NCI-H146 treated with DMSO at 0.1 percent for 48 hours (cell line): ENCODE results near the gene KCND2.
A peak's percentile ranks its signal among the peaks of the same experiment; 100 is the strongest.
"Not testable (repeated sequence)": the region's sequence is repeated elsewhere in the genome, so short reads cannot be mapped to it uniquely, and the experiment has no call there.

Experiments used
- DNase-seq: peaks from one replicate; lab custom pipeline; 2025; ENCODE audit not compliant: unreplicated experiment; lab: John Stamatoyannopoulos, UW

KCND2 gene

DNA sequence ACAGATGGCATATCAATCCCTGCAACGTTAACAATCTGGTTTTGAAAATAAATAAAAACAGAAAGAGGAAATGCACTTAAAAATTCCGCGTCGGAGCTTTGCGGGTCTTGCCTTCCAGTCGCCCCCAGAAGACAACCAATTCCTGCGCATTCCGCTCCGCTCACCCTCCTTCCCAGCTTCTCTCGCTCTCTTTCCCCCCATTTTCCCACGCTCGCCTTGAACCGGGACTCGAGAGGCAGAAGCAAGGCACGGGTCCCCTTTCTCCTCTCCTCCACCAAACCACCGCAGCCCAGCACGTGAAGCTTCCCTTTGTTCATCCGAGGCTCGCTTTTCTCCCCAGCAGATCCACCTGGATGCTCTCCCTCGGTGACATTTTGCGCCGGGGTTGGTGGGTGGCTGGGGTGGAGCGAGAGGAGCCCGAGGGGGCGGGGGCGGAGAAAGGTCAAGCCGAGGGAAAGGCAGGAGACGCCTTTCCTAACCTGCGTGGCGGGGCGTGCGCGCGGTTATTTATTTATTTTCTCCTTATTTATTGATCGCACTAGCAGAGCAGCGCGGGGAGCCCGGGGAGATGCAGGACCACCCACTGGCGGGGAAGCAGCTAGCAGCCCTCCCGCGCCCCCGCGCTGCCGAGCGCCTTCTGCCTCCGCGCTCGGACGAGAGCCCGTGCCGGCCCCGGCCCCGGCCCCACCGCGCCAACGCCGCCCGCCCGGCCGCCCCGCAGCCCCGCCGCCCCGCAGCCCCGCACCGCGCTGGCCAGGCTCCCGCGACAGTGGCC lies at the start of gene KCND2:
TSS of gene KCND2 (plus strand) at position 475 of the 775 bp plus-strand sequence.
- peak; percentile 1 for DNase-seq

- DNase-seq: no peak
Observed at GRCh38 chr7:120226188-120226587, 46.8 kb upstream of the KCND2 start.

DNA sequence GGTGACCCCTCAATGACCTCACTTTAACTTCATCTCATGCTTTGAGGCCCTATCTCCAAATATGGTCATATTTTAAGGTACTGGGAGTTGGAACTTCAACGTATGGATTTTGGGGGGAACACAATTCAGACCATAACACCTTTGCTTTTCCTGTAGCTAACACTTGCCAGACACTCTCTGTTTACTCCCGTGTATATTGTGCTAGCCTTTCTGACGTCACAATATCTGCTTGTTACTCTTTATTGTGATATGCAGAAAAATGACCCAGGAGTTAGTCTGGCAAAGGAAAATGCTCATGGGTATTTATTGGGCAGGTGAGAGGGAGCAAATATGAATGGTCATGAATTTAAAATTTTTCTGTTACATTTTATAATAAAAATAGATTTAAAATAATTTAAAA lies 45.7 kb upstream of the KCND2 start:
- DNase-seq: no peak

GRCh38 chr7:120229084-120229483 lies 43.9 kb upstream of the KCND2 start:
- no peak for DNase-seq

- DNase-seq: no peak
Observed at GRCh38 chr7:120233338-120233737, 39.6 kb upstream of the KCND2 start.

- DNase-seq: not testable (repeated sequence)
Observed at GRCh38 chr7:120240350-120240749, 32.6 kb upstream of the KCND2 start.

GRCh38 chr7:120241973-120242372 lies 31.0 kb upstream of the KCND2 start:
- DNase-seq: no peak

DNA sequence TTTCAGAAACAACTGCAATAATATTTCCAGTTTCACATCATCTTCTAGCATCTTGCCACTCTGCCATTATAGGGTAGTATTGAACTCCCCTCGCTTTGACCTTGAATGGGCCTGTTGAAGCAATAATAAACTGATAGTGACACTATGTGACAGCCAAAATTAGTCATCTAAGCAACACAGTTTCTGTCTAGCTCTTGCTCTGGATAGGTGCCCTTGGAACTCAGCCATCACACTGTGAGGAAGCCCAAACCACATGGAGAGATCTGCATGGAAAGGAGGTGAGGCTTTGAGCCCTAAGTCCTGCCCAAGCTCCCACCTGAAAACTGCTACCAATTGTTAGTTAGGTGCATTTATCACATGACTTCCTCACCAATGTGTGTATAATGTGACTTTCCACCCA lies 18.1 kb upstream of the KCND2 start:
- DNase-seq: no peak

- DNase-seq: no peak
Observed at GRCh38 chr7:120256344-120257070, 16.5 kb upstream of the KCND2 start.

DNA sequence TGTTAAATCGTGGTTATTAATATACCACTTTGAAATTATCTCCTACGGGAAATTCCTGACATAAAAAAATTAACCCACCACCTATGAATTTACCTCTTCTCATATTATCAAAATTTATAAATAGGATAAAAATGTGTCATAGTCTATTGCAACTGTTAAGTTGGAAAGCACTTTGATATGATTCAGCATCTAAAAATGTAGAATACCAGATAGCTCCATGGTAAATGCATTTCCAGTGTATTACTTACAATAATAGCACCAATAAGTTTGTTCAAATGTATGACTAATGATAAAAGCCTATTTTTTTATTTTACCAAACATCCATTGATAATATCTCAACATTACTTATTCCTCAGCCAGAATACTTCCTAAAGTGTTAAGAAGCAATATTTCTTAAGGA lies 13.6 kb upstream of the KCND2 start:
- no peak for DNase-seq

- no peak for DNase-seq
Observed at GRCh38 chr7:120260111-120260510, 12.9 kb upstream of the KCND2 start.

DNA sequence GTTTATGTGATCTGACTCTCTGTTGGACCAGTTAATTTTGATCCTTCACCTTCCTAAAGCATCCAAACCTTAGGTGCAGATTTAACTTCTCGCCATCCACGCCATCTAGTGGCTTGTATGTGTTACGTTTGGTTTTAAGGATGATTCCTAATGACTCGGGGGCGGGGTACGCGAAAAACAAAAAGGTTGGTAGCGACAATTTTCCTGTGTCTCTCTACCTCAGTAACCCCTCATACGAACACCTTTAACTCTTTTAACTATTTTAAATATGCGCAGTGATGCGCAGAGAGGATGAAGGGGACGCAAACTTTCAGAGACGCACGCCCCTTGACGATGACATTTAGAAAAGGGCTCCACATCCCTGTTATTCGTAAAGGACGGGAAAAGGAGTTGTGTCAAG lies 714 bp upstream of the KCND2 start:
- DNase-seq: peak; percentile 45

DNA sequence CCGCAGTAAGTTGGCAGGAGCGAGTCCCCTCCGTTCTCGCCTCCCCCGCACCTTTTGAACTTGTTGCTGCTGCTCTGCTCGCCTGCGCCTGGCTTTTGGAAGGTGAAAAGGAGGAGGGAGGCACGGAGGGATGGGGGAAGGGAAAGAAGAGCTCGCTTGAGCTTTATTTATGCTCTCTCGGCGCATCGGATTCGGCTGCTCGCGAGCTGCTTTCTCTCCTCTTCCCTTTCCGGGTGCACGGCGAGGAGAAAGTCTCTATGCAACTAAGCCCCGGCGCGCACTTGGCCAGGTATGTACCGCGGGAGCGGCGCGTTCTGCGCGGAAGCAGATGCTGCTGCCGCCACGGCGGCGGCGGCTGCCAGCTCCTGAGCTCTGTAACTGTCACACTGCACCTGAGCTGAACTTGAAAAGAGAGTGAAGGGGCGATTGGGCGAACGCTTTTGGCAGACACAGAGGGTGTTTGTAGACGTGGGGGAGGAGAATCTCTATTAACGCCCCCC lies 551 bp downstream of the KCND2 start:
- DNase-seq: peak; percentile 3

- DNase-seq: no peak
Observed at GRCh38 chr7:120274482-120274881, 1.5 kb downstream of the KCND2 start.

- DNase-seq: no peak
Observed at GRCh38 chr7:120274899-120275298, 1.9 kb downstream of the KCND2 start.

DNA sequence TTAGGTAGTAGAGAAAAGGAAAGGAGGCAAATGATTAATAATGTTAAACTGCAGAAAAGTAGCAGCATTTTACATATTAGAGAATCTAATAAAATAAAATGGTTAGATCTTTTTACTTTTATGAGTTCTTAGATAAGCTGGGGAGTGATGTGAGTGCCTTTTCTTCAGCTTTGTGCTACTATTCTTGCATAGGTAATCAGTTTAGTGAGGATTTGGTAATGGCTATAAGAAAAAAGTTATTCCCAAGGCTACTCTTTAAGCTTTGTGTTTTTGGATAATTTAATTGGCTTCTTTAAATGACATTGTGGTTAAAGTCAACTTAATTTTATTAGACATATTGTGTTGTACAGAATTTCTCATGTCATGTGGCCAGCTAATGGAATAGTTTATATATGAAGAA lies 3.7 kb downstream of the KCND2 start:
- DNase-seq: no peak

DNA sequence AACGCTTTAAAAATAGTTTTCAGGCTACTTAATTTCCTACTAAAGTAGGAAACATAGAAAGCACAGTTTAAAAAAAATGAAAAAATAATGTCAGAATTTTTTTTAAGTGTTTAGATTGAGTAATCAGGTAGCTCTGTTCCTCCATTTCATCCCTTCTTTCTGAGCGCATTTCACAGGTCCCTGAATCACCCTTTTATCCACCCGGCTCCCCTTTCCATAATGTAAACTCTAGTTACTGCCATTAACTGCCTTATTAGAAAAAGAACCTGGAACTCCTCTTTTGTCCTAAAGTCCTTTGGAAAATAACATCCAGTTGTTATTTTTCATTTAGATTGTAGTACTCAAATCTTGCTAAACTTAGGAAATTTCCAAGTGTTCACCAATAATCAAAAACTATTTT lies 5.8 kb downstream of the KCND2 start:
- DNase-seq: no peak

DNA sequence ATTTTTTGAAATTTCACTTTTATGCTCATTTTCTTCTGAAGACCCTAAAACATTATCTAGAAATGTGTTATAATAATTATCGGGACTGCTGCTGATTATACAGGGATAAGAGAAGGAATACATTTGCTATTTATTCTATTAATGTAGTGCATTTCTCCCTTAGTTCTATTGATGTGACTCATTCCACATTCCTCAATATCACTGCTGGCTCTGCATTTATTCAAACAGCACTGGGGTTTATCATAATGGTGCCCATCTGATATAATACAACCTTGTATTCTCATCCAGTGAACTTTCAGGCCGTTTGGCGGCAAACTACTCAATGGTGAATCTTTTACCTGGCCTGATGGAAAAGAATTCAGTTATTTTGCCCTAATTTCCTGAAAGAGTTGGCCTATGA lies 7.8 kb downstream of the KCND2 start:
- DNase-seq: no peak

DNA sequence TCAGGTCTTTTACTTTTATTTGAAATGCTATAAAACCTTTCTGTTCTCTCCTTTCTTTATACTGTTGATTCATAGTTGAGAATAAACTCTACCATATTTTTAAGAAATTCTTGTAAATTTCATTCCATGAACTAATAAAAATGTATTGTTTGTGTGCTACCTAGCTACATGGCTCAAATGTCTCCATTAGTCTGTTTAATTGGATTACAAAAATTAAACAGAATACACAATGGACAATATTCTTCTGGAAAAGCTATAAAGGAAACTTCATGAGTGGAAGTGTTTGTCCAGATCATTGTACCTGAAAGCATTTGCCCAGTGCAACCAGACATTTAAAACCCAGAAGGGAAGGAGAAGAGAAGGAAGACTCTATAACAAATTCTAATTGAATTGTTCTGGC lies 20.1 kb downstream of the KCND2 start:
- DNase-seq: no peak

- no peak for DNase-seq
Observed at GRCh38 chr7:120302190-120302589, 29.2 kb downstream of the KCND2 start.

DNA sequence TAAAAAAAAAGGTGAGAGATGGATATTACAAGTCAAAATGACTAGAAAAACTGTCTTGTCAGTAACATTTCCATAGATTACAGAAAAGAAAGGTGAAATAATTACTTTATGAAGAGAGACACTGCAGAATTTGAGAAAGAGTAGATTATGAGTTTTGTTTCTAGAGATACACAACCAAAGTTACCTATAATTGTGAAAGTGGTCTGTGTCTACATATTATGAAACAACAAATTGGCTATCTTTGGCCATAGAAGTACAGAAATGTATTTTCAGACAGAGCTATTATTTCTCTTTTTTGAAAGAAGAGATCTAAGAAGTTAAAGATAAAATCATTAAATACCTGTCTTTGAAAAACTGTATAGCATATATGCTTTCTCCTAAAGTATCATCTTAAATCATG lies 30.1 kb downstream of the KCND2 start:
- no peak for DNase-seq

- no peak for DNase-seq
Observed at GRCh38 chr7:120304674-120305073, 31.7 kb downstream of the KCND2 start.
